ENCODE data around the gene ARHGAP4. TPM values are rescaled to one million over a fixed set of nuclear protein-coding genes. Genes with fewer than 3 reads are reported as not detected.

ARHGAP4 gene
- total RNA-seq, 1 donor from 2014 or later, result 3.1 TPM

DNA sequence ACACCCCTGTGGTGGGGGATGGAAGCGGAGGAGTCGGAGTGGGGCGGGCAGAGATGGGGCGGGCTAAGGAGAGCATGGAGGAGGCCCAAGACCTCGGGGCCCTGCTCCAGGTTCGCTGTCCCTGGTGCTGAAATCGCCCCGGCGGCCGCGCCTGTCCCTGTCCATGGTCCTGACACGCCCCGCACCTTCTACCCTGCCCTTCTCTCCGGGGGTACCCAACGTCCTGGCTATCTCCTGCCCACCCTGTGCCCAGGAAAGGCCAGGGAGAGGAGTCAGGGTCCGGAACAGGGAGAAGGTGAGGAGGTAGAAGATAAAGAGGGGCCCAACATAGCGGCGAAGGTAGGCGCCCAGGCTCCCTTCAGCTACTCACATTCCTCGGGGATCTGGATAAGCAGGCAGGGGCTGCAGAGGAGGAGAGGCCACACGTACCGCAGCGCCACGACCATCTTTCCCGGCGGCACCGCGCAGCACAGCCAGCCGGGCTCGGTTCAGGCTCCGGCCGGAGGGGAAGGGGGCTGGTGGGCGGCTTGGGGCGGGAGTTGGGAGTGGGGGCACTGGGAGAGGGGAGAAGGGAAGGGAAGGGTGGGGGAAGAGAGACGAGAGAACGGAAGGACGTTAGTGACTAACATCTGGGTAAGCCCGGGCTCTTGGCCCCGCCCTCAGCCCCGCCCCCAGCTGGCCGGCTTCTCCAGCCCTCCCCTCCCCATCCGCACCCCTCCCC, 50.5 kb downstream of the ARHGAP4 start:
- Mint-ChIP-seq H3K4me1 (ENCODE audit: low read depth) (no peaks in the 10 kb centered on the region), H3K27me3 (ENCODE audit: low read depth) (peaks cover 4% of the 10 kb centered on the region), H3K4me3 (ENCODE audit: unreplicated experiment) (no peak overlapping the region), H3K27ac (ENCODE audit: unreplicated experiment) (no peak overlapping the region), H3K9me3 (ENCODE audit: low read depth) (peaks cover 5% of the 10 kb centered on the region), H3K36me3 (ENCODE audit: low read depth) (no peaks in the 10 kb centered on the region)
- peak; percentile 88 for DNase-seq (ENCODE audit: low spot score)
- TF ChIP-seq, protein P1, sequence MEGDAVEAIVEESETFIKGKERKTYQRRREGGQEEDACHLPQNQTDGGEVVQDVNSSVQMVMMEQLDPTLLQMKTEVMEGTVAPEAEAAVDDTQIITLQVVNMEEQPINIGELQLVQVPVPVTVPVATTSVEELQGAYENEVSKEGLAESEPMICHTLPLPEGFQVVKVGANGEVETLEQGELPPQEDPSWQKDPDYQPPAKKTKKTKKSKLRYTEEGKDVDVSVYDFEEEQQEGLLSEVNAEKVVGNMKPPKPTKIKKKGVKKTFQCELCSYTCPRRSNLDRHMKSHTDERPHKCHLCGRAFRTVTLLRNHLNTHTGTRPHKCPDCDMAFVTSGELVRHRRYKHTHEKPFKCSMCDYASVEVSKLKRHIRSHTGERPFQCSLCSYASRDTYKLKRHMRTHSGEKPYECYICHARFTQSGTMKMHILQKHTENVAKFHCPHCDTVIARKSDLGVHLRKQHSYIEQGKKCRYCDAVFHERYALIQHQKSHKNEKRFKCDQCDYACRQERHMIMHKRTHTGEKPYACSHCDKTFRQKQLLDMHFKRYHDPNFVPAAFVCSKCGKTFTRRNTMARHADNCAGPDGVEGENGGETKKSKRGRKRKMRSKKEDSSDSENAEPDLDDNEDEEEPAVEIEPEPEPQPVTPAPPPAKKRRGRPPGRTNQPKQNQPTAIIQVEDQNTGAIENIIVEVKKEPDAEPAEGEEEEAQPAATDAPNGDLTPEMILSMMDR (IDR thresholded peaks at IDR 0.05), result no peak

DNA sequence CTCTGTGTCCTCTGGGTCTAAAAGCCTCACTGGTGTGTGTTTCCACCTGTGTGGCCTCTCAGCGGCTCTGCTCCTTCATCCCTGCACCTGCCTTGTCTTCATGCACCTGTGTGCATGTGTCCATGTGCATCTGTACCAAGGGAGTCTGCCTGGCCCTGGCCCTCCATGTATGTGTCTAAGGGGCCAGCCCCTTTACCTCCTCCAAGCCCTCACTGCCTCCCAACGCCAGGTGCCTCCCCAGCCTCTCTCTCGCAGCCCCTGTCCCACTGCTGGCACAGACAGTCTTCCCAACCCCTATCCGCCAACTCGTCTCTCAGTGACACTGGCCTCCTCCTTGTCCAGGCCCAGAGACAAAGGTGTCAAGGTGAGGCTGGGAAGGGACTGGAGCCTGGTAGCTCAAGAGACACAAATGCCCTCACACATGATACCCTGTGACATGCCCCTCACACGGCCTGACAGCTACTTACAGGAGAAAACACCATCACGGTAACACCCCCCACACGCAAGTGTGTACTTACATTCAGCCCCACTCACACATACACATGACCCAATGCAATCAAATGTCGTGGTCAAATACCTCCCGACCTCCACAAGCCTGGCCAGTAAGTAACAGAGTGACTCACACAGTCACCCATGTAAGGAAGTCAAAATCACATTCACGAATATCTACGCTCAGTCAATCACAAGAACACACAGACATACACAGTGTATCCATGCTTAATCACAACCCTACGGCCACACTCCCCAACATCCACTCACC, 51.5 kb downstream of the ARHGAP4 start:
- Mint-ChIP-seq H3K4me1 (ENCODE audit: low read depth) (no peaks in the 10 kb centered on the region), H3K27me3 (ENCODE audit: low read depth) (peaks cover 4% of the 10 kb centered on the region), H3K27ac (ENCODE audit: unreplicated experiment) (no peak overlapping the region), H3K9me3 (ENCODE audit: low read depth) (peaks cover 5% of the 10 kb centered on the region), H3K4me3 (ENCODE audit: unreplicated experiment) (no peak overlapping the region), H3K36me3 (ENCODE audit: low read depth) (no peaks in the 10 kb centered on the region)
- TF ChIP-seq, protein P1 (IDR thresholded peaks at IDR 0.05), result no peak
- DNase-seq (ENCODE audit: low spot score), result peak; percentile 78

DNA sequence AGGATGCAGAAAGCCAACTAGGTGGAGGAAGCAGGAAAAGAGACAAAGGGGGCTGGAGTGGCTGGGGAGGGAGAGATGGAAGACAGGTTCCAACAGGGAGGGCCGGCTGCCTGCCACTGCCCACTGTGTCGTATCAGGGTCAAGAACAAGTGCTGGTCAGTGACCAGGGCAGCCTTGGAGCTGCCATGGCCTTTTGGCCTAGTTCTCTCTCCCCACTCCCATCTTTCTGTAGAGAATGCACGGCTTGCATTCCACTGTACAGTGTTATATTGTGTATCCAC, 52.0 kb downstream of the ARHGAP4 start:
- Mint-ChIP-seq H3K4me1 (ENCODE audit: low read depth) (no peaks in the 10 kb centered on the region), H3K4me3 (ENCODE audit: unreplicated experiment) (no peak overlapping the region)

DNA sequence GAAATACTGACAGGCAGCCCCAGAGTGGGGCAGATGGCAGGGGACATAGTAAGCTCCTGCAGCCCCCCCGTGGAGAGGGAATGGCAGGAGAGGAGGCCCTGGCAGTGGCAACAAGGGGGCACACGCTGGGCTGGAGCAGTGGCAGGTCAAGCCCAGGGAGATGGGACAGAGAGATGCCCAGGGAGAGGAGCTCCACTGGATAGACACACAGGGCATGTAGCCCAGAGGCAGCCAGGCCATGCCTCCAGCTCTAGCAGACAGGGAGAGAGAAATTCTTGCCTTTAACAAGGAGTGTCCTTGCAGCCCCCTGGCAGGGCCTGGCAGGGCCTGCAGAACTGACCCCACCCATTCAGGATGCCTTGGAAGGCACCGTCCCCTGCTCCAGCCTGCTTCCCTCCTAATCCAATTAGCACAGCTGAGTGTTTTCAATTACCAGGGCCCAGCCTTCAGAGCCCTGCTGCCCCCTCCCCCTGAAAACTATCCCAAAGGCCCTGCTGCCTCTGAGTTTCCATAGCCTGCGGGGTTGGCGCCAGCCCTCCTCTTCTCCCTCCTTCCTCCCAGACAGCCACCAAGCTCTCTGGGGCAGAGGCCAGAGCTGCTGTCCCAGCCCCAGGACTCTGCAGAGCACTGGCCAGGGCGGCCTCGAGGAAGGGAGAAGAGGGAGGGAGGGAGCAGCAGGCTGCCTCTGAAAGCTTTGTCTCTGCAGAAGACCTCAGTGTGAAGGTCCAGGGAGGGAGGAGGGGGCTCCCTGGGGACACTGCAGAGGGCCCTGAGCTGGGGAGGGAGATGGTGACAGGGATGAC, 52.6 kb downstream of the ARHGAP4 start:
- Mint-ChIP-seq H3K4me3 (ENCODE audit: unreplicated experiment) (no peak overlapping the region), H3K27ac (ENCODE audit: unreplicated experiment) (no peak overlapping the region), H3K36me3 (ENCODE audit: low read depth) (no peaks in the 10 kb centered on the region), H3K9me3 (ENCODE audit: low read depth) (peaks cover 5% of the 10 kb centered on the region), H3K4me1 (ENCODE audit: low read depth) (no peaks in the 10 kb centered on the region), H3K27me3 (ENCODE audit: low read depth) (peaks cover 4% of the 10 kb centered on the region)
- peak; percentile 72 for DNase-seq (ENCODE audit: low spot score)
- TF ChIP-seq, protein P1 (IDR thresholded peaks at IDR 0.05), result no peak

More for the DNA sequence above, 52.0 kb downstream of the ARHGAP4 start:
- TF ChIP-seq, protein P1 (IDR thresholded peaks at IDR 0.05), result no peak
- no peaks in the 10 kb centered on the region for H3K36me3 Mint-ChIP-seq (ENCODE audit: low read depth)
- peak; percentile 54 for DNase-seq (ENCODE audit: low spot score)
- H3K9me3 Mint-ChIP-seq (ENCODE audit: low read depth), result peaks cover 5% of the 10 kb centered on the region
- H3K27ac Mint-ChIP-seq (ENCODE audit: unreplicated experiment), result no peak overlapping the region
- peaks cover 4% of the 10 kb centered on the region for H3K27me3 Mint-ChIP-seq (ENCODE audit: low read depth)

Data from chondrocyte (in vitro differentiated cells).